Activated CD4-positive, alpha-beta T cell treated with anti-CD3 and anti-CD28 coated beads, Interleukin-2, amount 10 ng/mL, durations not matched to agents 7 days and 5 days (primary cell): ENCODE data around the gene WWOX. TPM values are rescaled to one million over a fixed set of nuclear protein-coding genes. Genes with fewer than 3 reads are reported as not detected.
"Not testable (repeated sequence)": the region's sequence is repeated elsewhere in the genome, so short reads cannot be mapped to it uniquely, and the experiment has no call there.

Experiments
- CTCF ChIA-PET: fragments of 350-600 bp; sonication (Branson Sonifier 250); formaldehyde crosslinking; loops from one replicate; lab custom pipeline; 2021; ENCODE audit warnings: antibody characterized with exemption; lab: Charles Lee
- POLR2A ChIA-PET: fragments of 350-600 bp; sonication (Branson Sonifier 250); formaldehyde crosslinking; loops from one replicate; lab custom pipeline; 2021; ENCODE audit warnings: antibody characterized with exemption; lab: Charles Lee
- DNase-seq: peaks from one replicate; pipeline ENCODE4 v3.0.0-alpha.2; 2020
- H3K27ac Mint-ChIP-seq: one replicate; pipeline ENCODE4 v1.8.0; 2021; ENCODE audit warnings: mild to moderate bottlenecking, moderate library complexity, mixed read lengths
- H3K27me3 Mint-ChIP-seq: one replicate; pipeline ENCODE4 v1.8.0; 2021; ENCODE audit warnings: mixed read lengths
- H3K36me3 Mint-ChIP-seq: one replicate; pipeline ENCODE4 v1.8.0; 2021; ENCODE audit warnings: low read depth, mixed read lengths
- H3K4me1 Mint-ChIP-seq: one replicate; pipeline ENCODE4 v1.8.0; 2021; ENCODE audit warnings: mixed read lengths
- H3K4me3 Mint-ChIP-seq: one replicate; pipeline ENCODE4 v1.8.0; 2021; ENCODE audit warnings: mild to moderate bottlenecking, moderate library complexity, mixed read lengths
- H3K9me3 Mint-ChIP-seq: one replicate; pipeline ENCODE4 v1.8.0; 2021; ENCODE audit warnings: mixed read lengths
- total RNA-seq, 2 experiments: library from RNA; stranded (reverse); gene quantifications; one replicate each; pipeline ENCODE4 v1.2.3, GENCODE V29; 2021

The WWOX gene
- total RNA-seq, 2 experiments from 2014 or later = 22.2 to 28.9 TPM

DNA sequence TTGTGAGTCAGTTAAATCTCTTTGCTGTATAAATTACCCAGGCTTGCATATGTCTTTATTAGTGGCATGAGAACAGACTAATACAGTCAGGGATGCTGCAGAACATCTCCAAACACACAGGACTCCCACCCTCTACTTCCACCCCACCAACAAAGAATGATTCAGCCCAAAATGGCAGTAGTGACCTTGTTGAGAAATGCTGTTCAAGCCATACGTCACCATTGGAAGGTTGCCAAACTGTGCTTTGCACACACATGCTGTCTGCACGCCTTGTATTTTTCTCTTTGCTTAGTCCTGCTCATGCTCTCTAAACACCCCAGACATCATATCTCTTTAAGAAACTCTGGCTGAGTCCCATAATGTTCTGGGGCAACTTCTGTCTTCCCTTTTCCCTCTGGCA lies 589.6 kb downstream of the WWOX start:
- ChIA-PET POLR2A (no interaction called here), CTCF (no interaction called here)
- Mint-ChIP-seq H3K27ac (no peak overlapping the region), H3K27me3 (no peaks in the 10 kb centered on the region), H3K4me3 (no peak overlapping the region), H3K9me3 (peaks cover 4% of the 10 kb centered on the region), H3K36me3 (no peaks in the 10 kb centered on the region), H3K4me1 (no peaks in the 10 kb centered on the region)
- no peak for DNase-seq

DNA sequence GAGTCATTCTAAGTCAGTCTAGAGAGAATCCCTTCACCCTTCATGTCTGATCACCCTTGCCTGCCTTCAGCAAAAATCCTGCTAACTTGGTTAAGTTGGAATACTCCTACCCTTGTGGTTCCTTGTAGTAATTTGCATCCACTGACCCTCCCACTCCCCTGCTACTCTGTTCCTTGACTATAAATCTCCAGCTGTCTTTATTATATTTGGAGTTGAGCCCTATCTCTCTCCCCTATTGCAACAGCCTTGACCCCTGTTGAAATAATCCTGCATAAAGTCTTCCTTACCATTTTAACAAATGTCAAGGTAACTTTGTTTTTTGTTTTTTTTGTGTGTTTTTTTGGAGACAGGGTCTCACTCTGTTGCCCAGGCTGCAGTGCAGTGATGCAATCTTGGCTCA lies 590.1 kb downstream of the WWOX start:
- Mint-ChIP-seq H3K27ac (no peak overlapping the region), H3K4me3 (no peak overlapping the region), H3K4me1 (no peaks in the 10 kb centered on the region), H3K9me3 (peaks cover 4% of the 10 kb centered on the region), H3K27me3 (no peaks in the 10 kb centered on the region), H3K36me3 (no peaks in the 10 kb centered on the region)
- no peak for DNase-seq
- ChIA-PET CTCF (no interaction called here), POLR2A (no interaction called here)

DNA sequence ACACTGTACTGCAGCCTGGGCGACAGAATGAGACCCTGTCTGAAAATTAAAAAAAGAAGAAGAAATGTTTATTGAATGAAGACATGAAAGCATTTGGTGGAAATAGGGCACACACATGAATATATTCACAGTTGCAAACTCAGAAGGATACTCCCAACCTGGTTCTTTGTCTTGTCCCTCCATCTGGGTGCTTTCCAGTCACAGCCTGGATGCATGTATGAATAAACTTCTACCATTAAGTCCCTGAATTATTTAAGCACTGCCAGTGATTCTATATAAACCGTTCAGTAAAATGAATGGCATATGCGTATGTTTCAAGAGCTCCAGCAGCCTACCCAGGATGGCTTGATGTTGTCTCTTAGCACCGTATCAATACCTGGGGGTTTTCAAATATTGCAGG lies 591.1 kb downstream of the WWOX start:
- Mint-ChIP-seq H3K27me3 (no peaks in the 10 kb centered on the region), H3K4me3 (no peak overlapping the region), H3K36me3 (no peaks in the 10 kb centered on the region), H3K9me3 (peaks cover 4% of the 10 kb centered on the region), H3K4me1 (no peaks in the 10 kb centered on the region), H3K27ac (no peak overlapping the region)
- ChIA-PET POLR2A (interaction anchor here (0.6 kb wide), 1 partner anchor 866 kb away, joined by 4 read pairs; no protein-coding TSS in a partner anchor), CTCF (no interaction called here)
- no peak for DNase-seq

GRCh38 chr16:78691746-78692145 lies 592.3 kb downstream of the WWOX start:
- POLR2A ChIA-PET, CTCF ChIA-PET: not testable (repeated sequence)

DNA sequence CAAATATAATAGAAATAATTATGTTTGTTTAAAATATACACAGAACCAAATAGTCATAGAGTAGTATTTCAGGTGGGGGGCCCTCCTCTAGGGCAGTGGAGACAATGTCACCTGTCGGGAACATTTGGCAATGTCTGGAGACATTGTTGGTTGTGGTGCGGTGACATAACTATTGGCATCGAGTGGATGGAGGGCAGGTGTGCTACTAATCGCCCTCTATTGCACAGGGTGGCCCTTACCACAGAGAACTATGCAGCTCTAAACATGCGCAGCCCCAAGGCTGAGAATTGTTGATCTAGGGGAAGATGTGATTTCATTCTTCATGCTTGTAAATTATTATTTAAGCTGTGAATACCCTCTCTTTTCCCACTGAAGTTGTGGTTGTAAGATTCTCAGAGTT lies 594.0 kb downstream of the WWOX start:
- Mint-ChIP-seq H3K27ac (no peak overlapping the region), H3K4me1 (no peaks in the 10 kb centered on the region), H3K9me3 (peaks cover 10% of the 10 kb centered on the region), H3K27me3 (no peaks in the 10 kb centered on the region), H3K36me3 (no peaks in the 10 kb centered on the region), H3K4me3 (no peak overlapping the region)
- DNase-seq = no peak
- CTCF ChIA-PET = no interaction called here
- POLR2A ChIA-PET = no interaction called here

More at GRCh38 chr16:78691746-78692145, 592.3 kb downstream of the WWOX start:
- not testable (repeated sequence) for H3K27me3 Mint-ChIP-seq, H3K27ac Mint-ChIP-seq, H3K36me3 Mint-ChIP-seq, DNase-seq, H3K4me1 Mint-ChIP-seq, H3K4me3 Mint-ChIP-seq, H3K9me3 Mint-ChIP-seq

DNA sequence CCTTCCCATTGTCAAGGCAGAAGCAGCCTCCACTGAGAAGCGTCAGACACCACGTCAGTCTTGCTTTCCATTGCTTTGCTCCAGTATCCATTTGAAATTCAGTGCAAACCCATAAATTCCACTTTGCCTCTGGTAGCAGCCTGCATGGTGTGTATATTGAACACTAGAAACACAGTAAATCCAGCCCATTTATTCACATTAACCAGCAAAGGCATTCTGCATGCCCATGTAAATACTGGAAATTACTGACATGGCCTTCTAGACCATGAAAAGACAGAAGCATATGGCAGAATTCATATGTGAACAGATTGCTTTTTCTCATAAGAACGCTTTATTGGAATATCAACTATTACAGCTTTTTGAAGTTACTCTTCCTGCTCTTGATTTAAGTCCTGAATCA lies 595.0 kb downstream of the WWOX start:
- CTCF ChIA-PET = interaction anchor here (0.6 kb wide), 1 partner anchor 13 kb away, joined by 3 read pairs; no protein-coding TSS in a partner anchor
- Mint-ChIP-seq H3K4me1 (no peaks in the 10 kb centered on the region), H3K36me3 (no peaks in the 10 kb centered on the region), H3K27me3 (no peaks in the 10 kb centered on the region), H3K4me3 (no peak overlapping the region), H3K27ac (no peak overlapping the region), H3K9me3 (peaks cover 7% of the 10 kb centered on the region)
- POLR2A ChIA-PET = interaction anchor here (0.5 kb wide), 1 partner anchor 553 kb away, joined by 8 read pairs; no protein-coding TSS in a partner anchor
- no peak for DNase-seq

DNA sequence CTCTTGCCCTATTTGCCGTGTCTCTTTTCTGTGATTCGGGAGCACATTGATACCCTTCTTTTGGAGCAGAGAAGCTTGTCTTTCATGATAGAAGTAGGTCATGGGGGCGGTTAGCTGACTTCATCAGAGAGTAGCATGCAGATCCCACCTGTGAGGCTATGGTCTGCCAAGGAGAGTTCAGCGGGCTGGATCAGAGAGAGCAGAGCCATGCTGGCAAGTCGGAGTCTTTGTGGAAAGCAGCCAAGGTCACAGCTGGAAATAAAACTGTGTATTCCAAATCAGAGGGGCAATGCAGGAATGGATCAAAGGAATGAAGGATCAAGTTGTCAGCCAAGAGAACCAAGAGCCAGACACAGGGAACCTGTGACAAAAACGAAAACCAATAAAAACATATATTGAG lies 595.9 kb downstream of the WWOX start:
- POLR2A ChIA-PET = no interaction called here
- Mint-ChIP-seq H3K4me3 (no peak overlapping the region), H3K9me3 (peaks cover 6% of the 10 kb centered on the region), H3K4me1 (no peaks in the 10 kb centered on the region), H3K27me3 (no peaks in the 10 kb centered on the region), H3K27ac (no peak overlapping the region), H3K36me3 (no peaks in the 10 kb centered on the region)
- CTCF ChIA-PET = no interaction called here
- DNase-seq = no peak

DNA sequence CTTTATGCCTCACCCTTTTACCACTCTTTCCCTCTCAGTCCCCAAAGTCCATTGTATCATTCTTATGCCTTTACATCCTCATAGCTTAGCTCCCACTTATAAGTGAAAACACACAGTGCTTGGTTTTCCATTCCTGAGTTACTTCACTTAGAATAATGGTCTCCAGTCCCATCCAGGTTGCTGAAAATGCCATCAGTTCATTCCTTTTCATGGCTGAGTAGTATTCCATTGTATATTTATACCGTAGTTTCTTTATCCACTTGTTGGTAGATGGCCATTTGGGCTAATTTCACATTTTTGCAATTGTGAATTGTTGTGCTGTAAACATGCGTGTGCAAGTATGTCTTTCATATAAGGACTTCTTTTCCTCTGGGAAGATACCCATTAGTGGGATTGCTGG lies 597.3 kb downstream of the WWOX start:
- Mint-ChIP-seq H3K4me1 (no peaks in the 10 kb centered on the region), H3K27ac (no peak overlapping the region), H3K27me3 (no peaks in the 10 kb centered on the region), H3K4me3 (no peak overlapping the region), H3K9me3 (peaks cover 6% of the 10 kb centered on the region), H3K36me3 (no peaks in the 10 kb centered on the region)
- ChIA-PET CTCF (no interaction called here), POLR2A (no interaction called here)
- no peak for DNase-seq

- H3K27me3 Mint-ChIP-seq = no peaks in the 10 kb centered on the region
- ChIA-PET CTCF (no interaction called here), POLR2A (no interaction called here)
- H3K4me1 Mint-ChIP-seq = no peaks in the 10 kb centered on the region
- H3K36me3 Mint-ChIP-seq = no peaks in the 10 kb centered on the region
- no peak overlapping the region for H3K27ac Mint-ChIP-seq
- no peak overlapping the region for H3K4me3 Mint-ChIP-seq
- no peak for DNase-seq
- H3K9me3 Mint-ChIP-seq = peaks cover 6% of the 10 kb centered on the region
These were observed 598.0 kb downstream of the WWOX start for GRCh38 chr16:78697426-78697825.

- Mint-ChIP-seq H3K4me1 (peaks cover 6% of the 10 kb centered on the region), H3K9me3 (peaks cover 3% of the 10 kb centered on the region), H3K36me3 (no peaks in the 10 kb centered on the region), H3K4me3 (no peak overlapping the region), H3K27ac (no peak overlapping the region), H3K27me3 (no peaks in the 10 kb centered on the region)
- ChIA-PET POLR2A (no interaction called here), CTCF (no interaction called here)
- no peak for DNase-seq
These were observed 604.5 kb downstream of the WWOX start for GRCh38 chr16:78703936-78704335.

- Mint-ChIP-seq H3K9me3 (peaks cover 3% of the 10 kb centered on the region), H3K27me3 (no peaks in the 10 kb centered on the region), H3K36me3 (no peaks in the 10 kb centered on the region), H3K4me1 (peaks cover 6% of the 10 kb centered on the region), H3K27ac (no peak overlapping the region), H3K4me3 (no peak overlapping the region)
- ChIA-PET CTCF (no interaction called here), POLR2A (no interaction called here)
- no peak for DNase-seq
These were observed 605.0 kb downstream of the WWOX start for GRCh38 chr16:78704416-78704815.

DNA sequence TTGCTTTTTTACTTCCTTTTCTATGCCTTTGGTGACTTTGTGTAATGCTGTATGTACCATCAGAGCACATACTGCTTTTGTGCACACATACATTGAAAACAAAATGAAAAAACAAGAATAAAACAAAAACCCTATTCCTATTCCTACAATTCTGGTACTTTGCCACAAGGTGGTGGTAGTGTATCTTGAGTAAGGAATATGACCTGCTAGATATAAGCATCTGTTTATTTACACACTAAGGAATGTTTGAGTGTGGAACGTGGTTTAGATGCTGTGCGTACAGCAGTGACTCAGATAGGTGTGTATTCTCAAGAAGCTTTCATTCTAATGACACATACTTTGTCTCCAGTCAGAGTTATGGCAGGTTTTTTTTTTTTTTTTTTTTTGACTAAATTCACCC lies 606.2 kb downstream of the WWOX start:
- H3K27me3 Mint-ChIP-seq = no peaks in the 10 kb centered on the region
- peaks cover 6% of the 10 kb centered on the region for H3K4me1 Mint-ChIP-seq
- DNase-seq = peak; percentile 13
- no peak overlapping the region for H3K27ac Mint-ChIP-seq
- H3K9me3 Mint-ChIP-seq = peaks cover 3% of the 10 kb centered on the region
- CTCF ChIA-PET = interaction anchor here (0.8 to 2.3 kb wide), 5 partner anchors 63 to 895 kb away, joined by 3 to 18 read pairs (median 3); partner anchors contain the start of gene MAF
- H3K4me3 Mint-ChIP-seq = no peak overlapping the region
- POLR2A ChIA-PET = no interaction called here
- no peaks in the 10 kb centered on the region for H3K36me3 Mint-ChIP-seq

DNA sequence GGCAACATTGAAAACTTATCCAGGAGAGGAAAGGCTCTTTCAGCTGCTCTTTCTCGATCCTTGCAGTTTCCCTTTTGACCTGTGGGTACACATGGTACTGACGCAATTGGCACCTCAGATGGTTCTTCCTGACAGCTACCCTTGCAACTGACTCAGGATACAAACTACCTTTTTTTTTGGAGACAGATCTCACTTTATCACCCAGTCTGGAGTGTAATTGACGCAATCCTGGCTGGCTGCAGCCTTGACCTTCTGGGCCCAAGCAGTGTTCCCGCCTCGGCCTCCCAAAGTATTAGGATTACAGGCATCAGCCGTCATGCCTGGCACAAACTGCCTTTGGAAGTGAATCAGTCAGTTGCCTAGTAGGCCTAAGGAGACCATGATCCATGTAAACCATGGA lies 607.2 kb downstream of the WWOX start:
- no peak for DNase-seq
- peaks cover 3% of the 10 kb centered on the region for H3K9me3 Mint-ChIP-seq
- H3K4me3 Mint-ChIP-seq = no peak overlapping the region
- POLR2A ChIA-PET = no interaction called here
- CTCF ChIA-PET = interaction anchor here (2.3 kb wide), 1 partner anchor 65 kb away, joined by 18 read pairs; no protein-coding TSS in a partner anchor
- H3K27ac Mint-ChIP-seq = no peak overlapping the region
- H3K36me3 Mint-ChIP-seq = no peaks in the 10 kb centered on the region
- no peaks in the 10 kb centered on the region for H3K27me3 Mint-ChIP-seq
- H3K4me1 Mint-ChIP-seq = peaks cover 6% of the 10 kb centered on the region
